BJ (cell line): ENCODE data around the gene UBFD1. TPM values are rescaled to one million over a fixed set of nuclear protein-coding genes. Genes with fewer than 3 reads are reported as not detected.
"Not testable (repeated sequence)": the region's sequence is repeated elsewhere in the genome, so short reads cannot be mapped to it uniquely, and the experiment has no call there.

Experiments
- CTCF ChIA-PET: fragments of 350-600 bp; formaldehyde crosslinking; extraction: SDS; loops from one replicate; lab custom pipeline; 2021; ENCODE audit warnings: antibody characterized with exemption, inconsistent platforms; lab: Yijun Ruan, JAX
- POLR2A ChIA-PET: fragments of 300-600 bp; sonication (Branson Sonifier 250); formaldehyde crosslinking; extraction: SDS; loops from one replicate; lab custom pipeline; 2021; ENCODE audit warnings: antibody characterized with exemption; lab: Charles Lee
- DNase-seq: peaks from one replicate; pipeline ENCODE4 v3.0.0-alpha.2; 2011; ENCODE audit warnings: low read depth
- H3K27me3 ChIP-seq: 2 replicates; pipeline ENCODE4 v1.6.0; 2011; ENCODE audit warnings: low read length; ENCODE audit not compliant: control insufficient read depth, insufficient read depth
- H3K36me3 ChIP-seq: 2 replicates; pipeline ENCODE4 v1.5.1; 2011; ENCODE audit warnings: low read length; ENCODE audit not compliant: control insufficient read depth, insufficient read depth
- H3K4me3 ChIP-seq: 2 replicates; pipeline ENCODE4 v1.5.1; 2011; ENCODE audit warnings: low read depth, mild to moderate bottlenecking, control low read depth, low read length
- CTCF ChIP-seq: IDR thresholded peaks from 2 replicates; pipeline ENCODE4 v1.5.1; 2011; ENCODE audit warnings: low read depth, mild to moderate bottlenecking, control low read depth, inconsistent platforms, low read length, moderate library complexity; ENCODE audit not compliant: insufficient read depth
- polyA plus RNA-seq: library from polyadenylated mRNA; depleted of rRNA; stranded (reverse); fragments of >200 nt; gene quantifications from 2 replicates; pipeline ENCODE4 v1.2.3, GENCODE V29; 2011

The UBFD1 gene
- polyA plus RNA-seq, 1 experiment: 61.4 TPM

- DNase-seq: no peak
- no peak overlapping the region for H3K4me3 ChIP-seq
- ChIA-PET CTCF (interaction anchor here (0.9 kb wide), 1 partner anchor 11 kb away, joined by 3 read pairs; no protein-coding TSS in a partner anchor), POLR2A (no interaction called here)
- TF ChIP-seq CTCF: no peak
- no peaks in the 10 kb centered on the region for H3K27me3 ChIP-seq
- no peaks in the 10 kb centered on the region; the same call in 1 of the 2 replicates for H3K36me3 ChIP-seq
Measured at GRCh38 chr16:23607726-23608125, 50.2 kb downstream of the UBFD1 start.

GRCh38 chr16:23608194-23608593, 50.7 kb downstream of the UBFD1 start:
- DNase-seq: no peak
- no peak for TF ChIP-seq CTCF
- ChIA-PET CTCF (no interaction called here), POLR2A (no interaction called here)
- Histone ChIP-seq H3K4me3 (no peak overlapping the region), H3K27me3 (no peaks in the 10 kb centered on the region), H3K36me3 (no peaks in the 10 kb centered on the region; the same call in 1 of the 2 replicates)

- DNase-seq: no peak
- H3K4me3 ChIP-seq: no peak overlapping the region
- H3K36me3 ChIP-seq: no peaks in the 10 kb centered on the region; the same call in 1 of the 2 replicates
- ChIA-PET POLR2A (no interaction called here), CTCF (interaction anchor here (2.5 kb wide), 1 partner anchor 13 kb away, joined by 9 read pairs; the partner anchor contains the start of gene NDUFAB1)
- no peaks in the 10 kb centered on the region for H3K27me3 ChIP-seq
- no peak for TF ChIP-seq CTCF
Measured at GRCh38 chr16:23609929-23610328, 52.4 kb downstream of the UBFD1 start.

GRCh38 chr16:23610905-23611304, 53.4 kb downstream of the UBFD1 start:
- H3K4me3 ChIP-seq, POLR2A ChIA-PET, H3K27me3 ChIP-seq, DNase-seq, H3K36me3 ChIP-seq: not testable (repeated sequence)
- CTCF ChIA-PET: interaction anchor here (2.5 kb wide), 1 partner anchor 14 kb away, joined by 9 read pairs; the partner anchor contains the start of gene NDUFAB1

- ChIA-PET POLR2A (no interaction called here), CTCF (interaction anchor here (0.7 to 2.9 kb wide), 2 partner anchors 16 to 50 kb away, joined by 3 to 11 read pairs; partner anchors contain the start of gene NDUFAB1)
- no peak for DNase-seq
- Histone ChIP-seq H3K27me3 (no peaks in the 10 kb centered on the region), H3K36me3 (no peaks in the 10 kb centered on the region; the same call in 1 of the 2 replicates), H3K4me3 (no peak overlapping the region)
- no peak for TF ChIP-seq CTCF
Measured at GRCh38 chr16:23611936-23612335, 54.4 kb downstream of the UBFD1 start.

GRCh38 chr16:23615805-23616204, 58.3 kb downstream of the UBFD1 start:
- H3K4me3 ChIP-seq: no peak overlapping the region
- H3K36me3 ChIP-seq: peaks cover 2% of the 10 kb centered on the region; the same call in 1 of the 2 replicates
- no peaks in the 10 kb centered on the region for H3K27me3 ChIP-seq
- CTCF ChIA-PET: no interaction called here
- POLR2A ChIA-PET: no interaction called here
- no peak for DNase-seq
- no peak for TF ChIP-seq CTCF
